ENCODE measurements around the gene LIMD2.

- TF ChIP-seq REST (IDR thresholded peaks at IDR 0.05; ENCODE audit: insufficient read depth in 1 of 2, low read depth in 2 of 2, low read length in 2 of 2) (no peak), POLR2AphosphoS5 (IDR thresholded peaks at IDR 0.05; ENCODE audit: low read depth, low read length) (no peak)
Measured at GRCh38 chr17:63685041-63685440, 14.9 kb downstream of the LIMD2 start.

Measured in PFSK-1 (cell line).